NCI-H510A treated with DMSO at 0.1 percent for 48 hours (cell line): ENCODE measurements around the gene KCNQ1.
A peak's percentile ranks its signal among the peaks of the same experiment; 100 is the strongest.

Source experiments
- DNase-seq: peaks from one replicate; lab custom pipeline; 2025; lab: John Stamatoyannopoulos, UW

KCNQ1 gene

GRCh38 chr11:2411446-2412305 lies 33.1 kb upstream of the KCNQ1 start:
- DNase-seq: no peak

- DNase-seq: no peak
These were observed 32.5 kb upstream of the KCNQ1 start for GRCh38 chr11:2412323-2412722.

- no peak for DNase-seq
These were observed 30.8 kb upstream of the KCNQ1 start for GRCh38 chr11:2413742-2414579.

DNA sequence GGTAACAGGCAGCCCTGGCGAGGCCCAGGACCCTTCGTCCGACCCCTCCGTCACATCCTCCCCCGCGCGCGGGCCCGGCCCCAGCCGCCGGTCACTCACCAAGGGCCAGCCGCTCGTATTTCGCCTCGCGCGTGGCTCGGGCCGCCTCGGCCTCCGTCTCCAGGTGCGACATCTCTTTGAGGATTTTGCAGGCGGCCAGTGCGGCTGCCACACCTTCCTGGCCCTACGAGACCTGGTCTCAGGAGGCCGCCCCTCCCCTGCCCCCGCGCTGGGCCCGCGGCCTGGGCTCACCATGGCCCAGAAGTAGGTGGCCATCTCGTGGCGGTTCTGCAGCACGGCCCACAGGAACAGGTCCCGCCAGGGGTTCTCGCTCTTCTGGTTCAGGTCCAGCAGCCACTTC lies 30.2 kb upstream of the KCNQ1 start:
- no peak for DNase-seq

DNA sequence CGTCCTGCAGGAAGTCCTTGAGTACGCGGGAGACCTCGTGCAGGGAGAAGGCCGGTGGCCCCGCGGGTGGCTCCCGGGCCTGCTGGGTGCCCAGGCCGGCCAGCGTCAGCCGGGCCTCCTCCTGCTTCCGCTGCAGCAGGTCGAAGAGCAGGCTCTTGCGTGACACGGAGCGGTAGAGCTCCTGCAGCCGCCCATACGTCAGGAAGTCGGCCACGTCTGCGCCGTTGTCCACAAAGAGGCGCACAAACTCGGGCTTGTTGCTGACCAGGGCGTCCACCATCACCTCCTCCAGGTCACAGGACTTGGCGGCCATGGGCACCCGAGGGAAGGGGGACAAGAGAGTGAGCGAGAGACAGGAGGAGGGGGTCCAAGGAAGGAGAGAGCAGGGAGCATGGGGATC lies 29.6 kb upstream of the KCNQ1 start:
- DNase-seq: no peak

DNA sequence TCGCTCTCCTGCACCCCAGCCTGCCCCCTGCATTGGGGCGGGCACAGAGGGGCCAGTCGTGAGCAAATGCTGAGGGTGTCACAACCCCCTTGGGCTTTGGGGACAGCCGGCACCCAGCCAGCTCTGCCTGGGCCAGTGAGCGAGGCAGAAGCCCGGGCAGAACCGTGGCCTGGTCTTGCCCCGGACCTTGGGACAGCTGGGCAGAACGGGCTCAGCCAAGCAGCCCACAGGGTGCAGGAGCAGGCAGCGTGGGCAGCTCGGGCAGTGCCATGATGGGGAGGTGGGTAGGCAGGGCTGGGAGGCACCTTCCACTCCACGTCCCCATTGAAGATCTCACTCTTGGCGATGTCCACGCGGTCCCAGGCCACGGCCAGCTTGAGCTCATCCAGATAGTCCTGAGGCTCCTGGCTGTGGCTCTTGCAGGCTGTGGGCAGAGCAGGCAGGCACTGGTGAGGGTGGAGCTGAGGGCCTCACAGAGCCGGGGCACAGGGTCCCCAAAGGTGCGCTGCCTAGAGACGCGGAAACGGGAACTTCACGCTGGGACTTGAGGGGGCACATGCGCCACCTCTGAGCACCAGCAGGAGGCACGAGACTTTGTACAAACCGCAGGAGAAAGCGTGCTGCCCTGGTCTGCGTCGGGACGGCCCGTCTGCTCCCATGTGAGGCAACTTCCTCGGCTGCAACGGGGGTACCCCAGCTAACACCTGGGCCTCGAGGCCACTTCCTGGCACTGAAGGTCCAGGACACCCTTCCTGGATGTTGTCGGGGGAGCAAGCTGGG lies 29.0 kb upstream of the KCNQ1 start:
- DNase-seq: no peak

DNA sequence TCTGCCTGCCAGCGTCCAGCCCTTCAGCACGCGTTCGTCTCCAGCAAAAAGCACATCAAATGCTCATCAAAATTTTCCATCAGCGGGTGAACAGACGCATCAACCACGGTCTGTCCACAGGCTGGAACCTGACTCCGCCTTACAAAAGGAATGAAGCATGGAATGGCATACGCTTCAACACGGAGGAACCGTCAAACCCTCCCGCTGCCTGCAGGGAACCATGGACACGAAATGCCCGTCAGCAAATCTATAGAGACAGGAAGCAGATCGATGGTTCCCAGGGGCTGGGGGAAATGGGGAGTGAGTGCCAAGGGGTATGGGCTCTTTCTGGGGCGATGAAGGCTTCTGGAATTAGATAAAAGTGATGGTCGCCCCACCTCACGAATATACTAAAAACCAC lies 28.0 kb upstream of the KCNQ1 start:
- no peak for DNase-seq

DNA sequence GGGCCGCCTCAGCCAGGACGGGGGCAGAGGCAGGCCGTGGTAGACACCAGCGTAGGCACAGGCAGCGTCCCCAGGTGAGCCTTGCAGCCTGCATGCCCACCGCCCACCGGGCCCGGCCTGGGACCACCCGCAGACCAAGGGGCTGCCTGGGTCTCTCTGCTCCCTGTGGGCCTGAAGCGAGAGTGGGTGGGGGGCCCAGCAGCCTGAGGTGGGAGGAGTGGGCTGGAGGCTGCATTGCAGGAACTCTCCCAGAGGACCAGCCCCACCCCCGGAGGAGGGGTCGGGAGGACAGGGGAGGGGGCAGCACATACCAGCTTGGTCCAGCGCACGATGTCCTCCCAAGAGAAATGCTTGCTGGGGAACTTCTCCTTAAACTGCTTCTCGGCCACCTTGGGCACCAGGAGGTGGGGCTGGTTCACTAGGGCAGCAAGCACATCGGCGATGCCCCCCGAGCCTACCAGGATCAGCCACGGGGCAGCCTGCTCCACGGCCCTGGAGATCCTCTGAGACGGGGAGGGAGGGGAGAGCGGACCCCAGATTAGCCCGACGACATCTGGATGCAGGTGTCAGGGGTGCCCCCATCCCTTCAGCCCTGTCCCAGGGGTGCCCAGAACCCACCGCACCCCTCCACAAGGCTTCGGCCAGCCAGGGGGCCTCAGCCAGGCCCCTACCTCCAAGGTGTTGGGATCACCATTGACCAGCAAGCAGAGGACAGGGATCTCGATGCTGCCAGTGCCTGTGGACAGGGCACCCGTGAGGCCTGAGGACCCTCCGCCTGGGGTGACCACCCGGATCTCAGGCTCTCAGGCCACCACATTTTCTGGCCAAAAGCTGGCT lies 26.7 kb upstream of the KCNQ1 start:
- no peak for DNase-seq

GRCh38 chr11:2418693-2419360 lies 26.0 kb upstream of the KCNQ1 start:
- DNase-seq: no peak

- DNase-seq: peak; percentile 12
These were observed 24.9 kb upstream of the KCNQ1 start for GRCh38 chr11:2419638-2420501.

GRCh38 chr11:2420502-2421225 lies 24.1 kb upstream of the KCNQ1 start:
- peak; percentile 20 for DNase-seq

DNA sequence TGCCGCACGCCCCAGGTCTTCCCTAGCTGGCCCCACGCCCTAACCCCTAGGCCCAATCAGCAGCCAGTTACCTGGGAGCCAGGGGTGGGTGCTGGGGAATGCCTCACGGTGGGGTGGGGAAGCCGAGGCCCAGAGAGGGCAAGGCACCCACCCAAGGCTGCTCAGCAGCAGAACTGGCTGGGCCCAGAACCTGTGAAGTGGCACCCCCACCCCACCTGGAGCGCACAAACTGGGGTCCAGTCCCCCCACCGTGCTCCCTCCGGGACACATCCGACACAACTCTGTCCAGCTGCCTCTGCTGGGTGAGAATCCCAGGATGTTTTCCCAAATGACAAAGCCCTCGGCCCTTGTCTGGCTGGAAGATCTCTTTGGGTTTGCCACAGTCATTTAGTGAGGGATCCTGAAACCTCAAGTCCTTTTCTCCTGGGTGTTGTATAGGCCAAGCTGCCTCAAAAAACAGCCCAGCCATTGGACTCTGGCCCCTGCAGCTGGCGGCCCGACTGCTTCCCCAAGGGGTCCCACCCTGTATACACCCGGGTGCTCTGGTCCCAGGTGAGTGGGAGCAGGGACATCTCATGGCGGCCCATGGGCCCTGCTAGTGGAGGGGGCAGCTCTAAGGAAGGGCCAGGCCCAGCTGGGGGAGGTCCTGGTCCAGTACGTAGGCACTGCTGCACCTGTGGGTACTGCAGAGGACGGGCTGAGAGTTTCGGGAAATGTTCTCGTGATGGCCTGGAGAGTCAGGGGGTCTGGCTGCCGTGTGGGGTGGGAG lies 23.4 kb upstream of the KCNQ1 start:
- no peak for DNase-seq

GRCh38 chr11:2421996-2422395 lies 22.8 kb upstream of the KCNQ1 start:
- no peak for DNase-seq

- DNase-seq: no peak
These were observed 22.2 kb upstream of the KCNQ1 start for GRCh38 chr11:2422461-2423156.

- DNase-seq: no peak
These were observed 21.4 kb upstream of the KCNQ1 start for GRCh38 chr11:2423157-2424025.

DNA sequence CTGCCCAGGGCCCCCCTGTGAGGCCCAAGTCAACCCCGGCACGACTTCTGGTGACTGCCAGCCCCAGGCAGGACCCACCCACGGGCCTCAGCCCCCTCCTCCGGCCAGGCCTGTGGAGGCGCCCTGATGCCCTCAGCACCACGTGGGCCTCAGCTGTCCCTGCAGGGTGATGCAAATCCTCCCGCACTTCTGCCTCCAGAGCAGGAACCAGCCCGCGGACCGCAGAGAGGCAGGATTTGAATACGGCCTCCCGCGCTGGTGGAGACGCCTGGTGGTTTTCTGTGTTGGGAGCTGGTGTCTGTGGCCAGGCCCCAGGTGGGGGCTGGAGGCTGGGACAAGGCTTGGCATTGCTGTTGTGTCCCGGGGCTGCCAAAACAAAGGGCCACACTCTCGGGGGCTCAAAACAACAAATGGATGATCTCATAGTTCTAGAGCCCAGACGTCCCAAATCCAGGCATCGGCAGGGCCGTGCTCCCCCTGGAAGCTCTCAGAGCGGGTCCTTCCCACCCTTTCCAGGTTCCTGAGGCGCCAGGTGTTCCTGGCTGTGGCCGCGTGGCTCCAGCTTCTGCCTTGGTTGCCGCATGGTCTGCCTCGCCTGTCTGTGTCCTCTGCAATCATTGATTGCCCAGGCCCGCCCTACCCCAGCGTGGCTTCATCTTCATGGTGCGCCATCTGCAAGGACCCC lies 19.9 kb upstream of the KCNQ1 start:
- DNase-seq: no peak
